Measurements from ENCODE around the gene SPATS2.

DNA sequence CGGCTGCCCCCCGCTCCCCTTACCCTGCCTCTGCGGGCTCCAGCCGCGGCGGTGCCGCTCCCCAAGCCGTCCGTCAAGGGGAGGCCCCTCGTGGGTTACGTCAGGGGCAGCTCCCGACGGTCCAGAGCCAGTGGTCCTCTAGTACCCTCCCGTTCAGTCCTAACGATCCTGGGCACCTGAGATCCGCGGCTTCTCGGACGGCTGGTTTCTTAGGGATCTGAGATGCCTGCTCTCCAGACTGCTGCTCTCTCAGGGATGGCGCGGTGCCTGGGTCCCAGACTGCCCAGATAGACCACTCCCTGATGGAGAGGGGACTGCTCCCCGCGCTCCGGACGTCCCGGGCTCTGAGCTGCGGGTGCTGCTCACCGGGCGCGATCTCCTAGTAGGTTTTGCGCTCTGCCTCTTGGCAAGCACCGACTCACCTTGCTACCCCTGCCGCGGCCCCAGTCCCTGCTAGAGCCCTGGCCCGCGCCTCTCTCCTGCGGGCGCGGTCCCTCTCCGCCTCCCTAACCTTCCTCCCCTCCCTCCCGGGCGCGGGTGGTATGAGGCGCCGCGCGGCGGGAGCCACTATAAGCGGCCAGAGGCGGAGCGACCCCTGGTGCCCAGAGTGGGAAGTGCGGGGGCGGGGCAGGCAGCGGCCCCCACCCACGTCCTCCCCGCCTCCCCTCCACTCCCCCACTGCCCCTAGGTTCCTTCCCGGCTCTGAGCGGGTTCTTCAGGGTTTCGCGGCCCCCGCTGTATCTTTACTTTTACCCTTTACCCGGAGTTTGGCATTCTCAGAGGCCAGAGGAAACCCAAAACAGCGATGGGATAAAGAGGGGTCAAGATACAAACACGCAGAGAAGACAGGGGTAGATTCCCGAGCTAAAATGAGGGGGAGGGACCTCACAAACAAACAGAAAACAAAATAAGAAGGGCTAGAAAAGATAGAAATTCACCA lies 30.3 kb upstream of the SPATS2 start, which contains the start of gene C1QL4:
- TF ChIP-seq, protein P1, sequence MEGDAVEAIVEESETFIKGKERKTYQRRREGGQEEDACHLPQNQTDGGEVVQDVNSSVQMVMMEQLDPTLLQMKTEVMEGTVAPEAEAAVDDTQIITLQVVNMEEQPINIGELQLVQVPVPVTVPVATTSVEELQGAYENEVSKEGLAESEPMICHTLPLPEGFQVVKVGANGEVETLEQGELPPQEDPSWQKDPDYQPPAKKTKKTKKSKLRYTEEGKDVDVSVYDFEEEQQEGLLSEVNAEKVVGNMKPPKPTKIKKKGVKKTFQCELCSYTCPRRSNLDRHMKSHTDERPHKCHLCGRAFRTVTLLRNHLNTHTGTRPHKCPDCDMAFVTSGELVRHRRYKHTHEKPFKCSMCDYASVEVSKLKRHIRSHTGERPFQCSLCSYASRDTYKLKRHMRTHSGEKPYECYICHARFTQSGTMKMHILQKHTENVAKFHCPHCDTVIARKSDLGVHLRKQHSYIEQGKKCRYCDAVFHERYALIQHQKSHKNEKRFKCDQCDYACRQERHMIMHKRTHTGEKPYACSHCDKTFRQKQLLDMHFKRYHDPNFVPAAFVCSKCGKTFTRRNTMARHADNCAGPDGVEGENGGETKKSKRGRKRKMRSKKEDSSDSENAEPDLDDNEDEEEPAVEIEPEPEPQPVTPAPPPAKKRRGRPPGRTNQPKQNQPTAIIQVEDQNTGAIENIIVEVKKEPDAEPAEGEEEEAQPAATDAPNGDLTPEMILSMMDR (IDR thresholded peaks at IDR 0.05; ENCODE audit: insufficient read depth, low read length, poor library complexity, severe bottlenecking), result peak; percentile 98
- no peak for TF ChIP-seq EZH2phosphoT487 (conservative IDR thresholded peaks at IDR 0.05; ENCODE audit: low read length)

Data from SU-DHL-6 (cell line).